ENCODE measurements around the gene TTI1. TPM values are rescaled to one million over a fixed set of nuclear protein-coding genes. Genes with fewer than 3 reads are reported as not detected.

The TTI1 gene
- total RNA-seq, 1 experiment from 2014 or later, result 38.3 TPM

GRCh38 chr20:37958856-37959520 lies 74.3 kb downstream of the TTI1 start:
- no peak overlapping the region for H3K4me3 ChIP-seq (ENCODE audit: low read length)
- H3K79me2 ChIP-seq (ENCODE audit: low read length), result no peaks in the 10 kb centered on the region
- H3K9ac ChIP-seq (ENCODE audit: low read length), result no peak overlapping the region
- H2AFZ ChIP-seq (ENCODE audit: low read length), result no peak overlapping the region
- H3K9me2 ChIP-seq (replicated peaks; ENCODE audit: insufficient read depth, low read length), result no peaks in the 10 kb centered on the region
- no peaks in the 10 kb centered on the region for H3K9me3 ChIP-seq (ENCODE audit: low read length)
- peak; percentile 33 for DNase-seq
- H3K4me2 ChIP-seq (ENCODE audit: low read depth, low read length, poor library complexity, severe bottlenecking), result no peak overlapping the region
- no peaks in the 10 kb centered on the region for H3K4me1 ChIP-seq (ENCODE audit: low read length)
- H3K36me3 ChIP-seq (ENCODE audit: insufficient read depth, low read length), result no peaks in the 10 kb centered on the region
- no peaks in the 10 kb centered on the region for H4K20me1 ChIP-seq (ENCODE audit: insufficient read depth, low read depth, low read length)
- H3K27ac ChIP-seq (ENCODE audit: low read length), result no peak overlapping the region
- H3K27me3 ChIP-seq (ENCODE audit: low read length), result no peaks in the 10 kb centered on the region

- no peaks in the 10 kb centered on the region for H3K9me2 ChIP-seq (replicated peaks; ENCODE audit: insufficient read depth, low read length)
- peak; percentile 29 for DNase-seq
- H3K36me3 ChIP-seq (ENCODE audit: insufficient read depth, low read length), result no peaks in the 10 kb centered on the region
- H4K20me1 ChIP-seq (ENCODE audit: insufficient read depth, low read depth, low read length), result no peaks in the 10 kb centered on the region
- no peak overlapping the region for H3K9ac ChIP-seq (ENCODE audit: low read length)
- H2AFZ ChIP-seq (ENCODE audit: low read length), result no peak overlapping the region
- H3K4me3 ChIP-seq (ENCODE audit: low read length), result no peak overlapping the region
- H3K27me3 ChIP-seq (ENCODE audit: low read length), result no peaks in the 10 kb centered on the region
- no peak overlapping the region for H3K27ac ChIP-seq (ENCODE audit: low read length)
- no peak overlapping the region for H3K4me2 ChIP-seq (ENCODE audit: low read depth, low read length, poor library complexity, severe bottlenecking)
- no peaks in the 10 kb centered on the region for H3K9me3 ChIP-seq (ENCODE audit: low read length)
- H3K4me1 ChIP-seq (ENCODE audit: low read length), result no peaks in the 10 kb centered on the region
- H3K79me2 ChIP-seq (ENCODE audit: low read length), result no peaks in the 10 kb centered on the region
Measured at GRCh38 chr20:37956107-37956585, 77.1 kb downstream of the TTI1 start.

GRCh38 chr20:37955511-37955910 lies 77.7 kb downstream of the TTI1 start:
- no peak for DNase-seq
- no peaks in the 10 kb centered on the region for H3K79me2 ChIP-seq (ENCODE audit: low read length)

GRCh38 chr20:37954626-37955025 lies 78.6 kb downstream of the TTI1 start:
- Histone ChIP-seq H3K9ac (ENCODE audit: low read length) (no peak overlapping the region), H3K9me3 (ENCODE audit: low read length) (no peaks in the 10 kb centered on the region), H3K36me3 (ENCODE audit: insufficient read depth, low read length) (no peaks in the 10 kb centered on the region), H3K27me3 (ENCODE audit: low read length) (no peaks in the 10 kb centered on the region), H3K4me1 (ENCODE audit: low read length) (no peaks in the 10 kb centered on the region), H2AFZ (ENCODE audit: low read length) (no peak overlapping the region), H3K79me2 (ENCODE audit: low read length) (no peaks in the 10 kb centered on the region), H3K4me3 (ENCODE audit: low read length) (no peak overlapping the region), H3K9me2 (replicated peaks; ENCODE audit: insufficient read depth, low read length) (no peaks in the 10 kb centered on the region), H4K20me1 (ENCODE audit: insufficient read depth, low read depth, low read length) (no peaks in the 10 kb centered on the region), H3K4me2 (ENCODE audit: low read depth, low read length, poor library complexity, severe bottlenecking) (no peak overlapping the region), H3K27ac (ENCODE audit: low read length) (no peak overlapping the region)
- DNase-seq, result no peak

More at GRCh38 chr20:37955511-37955910, 77.7 kb downstream of the TTI1 start:
- Histone ChIP-seq H3K9me3 (ENCODE audit: low read length) (no peaks in the 10 kb centered on the region), H3K9ac (ENCODE audit: low read length) (no peak overlapping the region), H3K36me3 (ENCODE audit: insufficient read depth, low read length) (no peaks in the 10 kb centered on the region), H3K4me3 (ENCODE audit: low read length) (no peak overlapping the region), H3K27ac (ENCODE audit: low read length) (no peak overlapping the region), H3K9me2 (replicated peaks; ENCODE audit: insufficient read depth, low read length) (no peaks in the 10 kb centered on the region), H3K27me3 (ENCODE audit: low read length) (no peaks in the 10 kb centered on the region), H3K4me2 (ENCODE audit: low read depth, low read length, poor library complexity, severe bottlenecking) (no peak overlapping the region), H2AFZ (ENCODE audit: low read length) (no peak overlapping the region), H4K20me1 (ENCODE audit: insufficient read depth, low read depth, low read length) (no peaks in the 10 kb centered on the region), H3K4me1 (ENCODE audit: low read length) (no peaks in the 10 kb centered on the region)

- no peak overlapping the region for H3K9ac ChIP-seq (ENCODE audit: low read length)
- H2AFZ ChIP-seq (ENCODE audit: low read length), result no peak overlapping the region
- no peaks in the 10 kb centered on the region for H3K9me2 ChIP-seq (replicated peaks; ENCODE audit: insufficient read depth, low read length)
- no peaks in the 10 kb centered on the region for H3K36me3 ChIP-seq (ENCODE audit: insufficient read depth, low read length)
- no peaks in the 10 kb centered on the region for H4K20me1 ChIP-seq (ENCODE audit: insufficient read depth, low read depth, low read length)
- no peaks in the 10 kb centered on the region for H3K9me3 ChIP-seq (ENCODE audit: low read length)
- DNase-seq, result no peak
- no peaks in the 10 kb centered on the region for H3K27me3 ChIP-seq (ENCODE audit: low read length)
- no peak overlapping the region for H3K27ac ChIP-seq (ENCODE audit: low read length)
- H3K79me2 ChIP-seq (ENCODE audit: low read length), result no peaks in the 10 kb centered on the region
- H3K4me3 ChIP-seq (ENCODE audit: low read length), result no peak overlapping the region
- H3K4me2 ChIP-seq (ENCODE audit: low read depth, low read length, poor library complexity, severe bottlenecking), result no peak overlapping the region
- H3K4me1 ChIP-seq (ENCODE audit: low read length), result no peaks in the 10 kb centered on the region
Measured at GRCh38 chr20:37954190-37954589, 79.1 kb downstream of the TTI1 start.

GRCh38 chr20:37948956-37949355 lies 84.3 kb downstream of the TTI1 start:
- H3K27me3 ChIP-seq (ENCODE audit: low read length), result no peaks in the 10 kb centered on the region
- H3K36me3 ChIP-seq (ENCODE audit: insufficient read depth, low read length), result no peaks in the 10 kb centered on the region
- no peaks in the 10 kb centered on the region for H3K79me2 ChIP-seq (ENCODE audit: low read length)
- H3K9me3 ChIP-seq (ENCODE audit: low read length), result no peaks in the 10 kb centered on the region
- no peak overlapping the region for H3K9ac ChIP-seq (ENCODE audit: low read length)
- no peak overlapping the region for H3K4me2 ChIP-seq (ENCODE audit: low read depth, low read length, poor library complexity, severe bottlenecking)
- H3K4me1 ChIP-seq (ENCODE audit: low read length), result no peaks in the 10 kb centered on the region
- no peaks in the 10 kb centered on the region for H3K9me2 ChIP-seq (replicated peaks; ENCODE audit: insufficient read depth, low read length)
- H3K27ac ChIP-seq (ENCODE audit: low read length), result no peak overlapping the region
- no peak for DNase-seq
- H4K20me1 ChIP-seq (ENCODE audit: insufficient read depth, low read depth, low read length), result no peaks in the 10 kb centered on the region
- no peak overlapping the region for H2AFZ ChIP-seq (ENCODE audit: low read length)
- H3K4me3 ChIP-seq (ENCODE audit: low read length), result no peak overlapping the region

- Histone ChIP-seq H2AFZ (ENCODE audit: low read length) (no peak overlapping the region), H3K79me2 (ENCODE audit: low read length) (no peaks in the 10 kb centered on the region), H3K9me3 (ENCODE audit: low read length) (no peaks in the 10 kb centered on the region), H4K20me1 (ENCODE audit: insufficient read depth, low read depth, low read length) (no peaks in the 10 kb centered on the region), H3K9ac (ENCODE audit: low read length) (no peak overlapping the region), H3K4me2 (ENCODE audit: low read depth, low read length, poor library complexity, severe bottlenecking) (no peak overlapping the region), H3K27ac (ENCODE audit: low read length) (no peak overlapping the region), H3K4me1 (ENCODE audit: low read length) (no peaks in the 10 kb centered on the region), H3K27me3 (ENCODE audit: low read length) (no peaks in the 10 kb centered on the region), H3K36me3 (ENCODE audit: insufficient read depth, low read length) (no peaks in the 10 kb centered on the region), H3K9me2 (replicated peaks; ENCODE audit: insufficient read depth, low read length) (no peaks in the 10 kb centered on the region), H3K4me3 (ENCODE audit: low read length) (no peak overlapping the region)
- no peak for DNase-seq
Measured at GRCh38 chr20:37947943-37948342, 85.3 kb downstream of the TTI1 start.

- Histone ChIP-seq H3K9me2 (replicated peaks; ENCODE audit: insufficient read depth, low read length) (no peaks in the 10 kb centered on the region), H3K27me3 (ENCODE audit: low read length) (no peaks in the 10 kb centered on the region), H3K27ac (ENCODE audit: low read length) (no peak overlapping the region), H4K20me1 (ENCODE audit: insufficient read depth, low read depth, low read length) (no peaks in the 10 kb centered on the region), H3K4me3 (ENCODE audit: low read length) (no peak overlapping the region), H3K36me3 (ENCODE audit: insufficient read depth, low read length) (no peaks in the 10 kb centered on the region), H3K79me2 (ENCODE audit: low read length) (no peaks in the 10 kb centered on the region), H3K9me3 (ENCODE audit: low read length) (no peaks in the 10 kb centered on the region), H3K9ac (ENCODE audit: low read length) (no peak overlapping the region), H2AFZ (ENCODE audit: low read length) (no peak overlapping the region), H3K4me2 (ENCODE audit: low read depth, low read length, poor library complexity, severe bottlenecking) (no peak overlapping the region), H3K4me1 (ENCODE audit: low read length) (no peaks in the 10 kb centered on the region)
- DNase-seq, result no peak
Measured at GRCh38 chr20:37946946-37947345, 86.3 kb downstream of the TTI1 start.
